Measurements from ENCODE around the gene ARHGAP15. TPM values are rescaled to one million over a fixed set of nuclear protein-coding genes. Genes with fewer than 3 reads are reported as not detected.

The ARHGAP15 gene
- total RNA-seq (100 to 1,000 TPM; 164 to 218 (median 183) TPM), polyA plus RNA-seq (100 to 1,000 TPM; 306 to 311 TPM), total RNA-seq (226 reads per million, percentile 94 among the genes with 10 or more reads in this experiment)

DNA sequence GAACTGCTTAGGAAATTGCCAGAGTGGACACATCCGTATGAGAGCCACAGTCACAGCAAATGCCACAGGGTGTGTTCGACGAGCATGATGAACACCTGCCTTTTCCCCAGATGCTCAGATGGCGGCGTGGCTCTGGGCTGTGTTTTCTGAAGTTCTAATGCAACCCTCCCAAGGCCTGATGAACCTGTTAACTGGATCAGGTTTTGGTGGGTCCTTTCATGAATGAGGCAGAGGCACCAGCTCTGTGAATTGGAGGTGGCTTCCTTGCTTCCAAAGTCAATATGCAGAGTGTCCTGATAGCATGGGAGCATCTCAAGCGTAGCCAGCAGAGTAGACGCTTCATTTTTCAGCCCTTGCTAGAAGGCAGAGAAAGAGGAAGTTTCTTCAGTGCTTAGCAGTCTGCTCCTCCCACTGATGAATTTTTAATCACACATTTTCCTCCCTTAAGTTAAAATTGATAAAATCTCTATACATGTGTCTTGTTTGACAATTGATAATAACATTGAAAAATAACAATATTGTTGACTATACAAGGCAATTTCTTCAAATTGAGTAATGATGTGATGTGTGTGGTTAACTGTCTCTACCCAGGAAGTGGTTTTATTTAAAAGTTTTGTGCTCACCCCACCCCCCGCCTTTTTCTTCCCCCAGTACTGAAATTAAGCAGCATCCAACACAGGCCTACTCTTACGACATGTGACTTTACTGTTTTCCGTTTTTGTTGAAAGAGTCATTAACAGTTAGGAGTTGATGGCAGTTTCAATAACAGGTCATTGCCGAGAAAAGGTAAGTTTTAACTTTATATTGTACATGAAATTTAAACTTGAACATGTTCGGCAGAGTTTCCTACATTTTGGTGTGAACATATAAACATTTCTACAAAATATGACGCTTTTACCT is at the start of gene ARHGAP15:
ARHGAP15 (plus strand) TSS at position 739 of the 900 bp plus-strand sequence.
- Histone ChIP-seq H3K4me1 (ENCODE audit: control insufficient read depth in 2 of 2, insufficient read depth in 2 of 2, low read length in 2 of 2) (peaks cover 46 to 52% of the 10 kb centered on the region in 2 donors), H3K27ac (ENCODE audit: low read depth, low read length) (peak within 1 kb of the TSS; percentile 84), H3K9me3 (ENCODE audit: control insufficient read depth in 2 of 3, low read length in 3 of 3) (no peaks in the 10 kb centered on the region), H3K4me3 (ENCODE audit: low read length) (peak within 1 kb of the TSS; percentile 70), H3K27me3 (ENCODE audit: control insufficient read depth in 2 of 2, insufficient read depth in 2 of 2, low read length in 2 of 2) (no peaks in the 10 kb centered on the region), H3K36me3 (ENCODE audit: control insufficient read depth in 2 of 3, insufficient read depth in 3 of 3, low read length in 3 of 3) (no peaks in the 10 kb centered on the region)
- intact Hi-C loops (cut with micrococcal nuclease) = loop anchor here (1.0 to 10.0 kb wide), 14 partner anchors 8 to 1203 kb away; a partner anchor contains a TSS
- peak; percentile 95 for ATAC-seq
- ChIA-PET CTCF (interaction anchor here (0.7 to 6.6 kb wide), 15 partner anchors 9 to 155 kb away, joined by 3 to 35 read pairs (median 4); no protein-coding TSS in a partner anchor), POLR2A (interaction anchor here (0.6 to 10.4 kb wide), 17 partner anchors 8 to 275 kb away, joined by 3 to 95 read pairs (median 6); no protein-coding TSS in a partner anchor)
- Mint-ChIP-seq H3K36me3 (peaks cover 1 to 21% (median 8%) of the 10 kb centered on the region in 5 donors), H3K4me3 (peak within 1 kb of the TSS; percentile 76 to 91 (median 82)), H3K9me3 (peaks cover 0 to 2% (median 0%) of the 10 kb centered on the region in 11 donors), H3K27ac (peak within 1 kb of the TSS in 5 of 9 donors; percentile 85 to 98 (median 98)), H3K27me3 (no peaks in the 10 kb centered on the region), H3K4me1 (peaks cover 20 to 39% (median 33%) of the 10 kb centered on the region in 7 donors)
- DNase-seq = peak; percentile 31 to 89 (median 83)

GRCh38 chr2:143081616-143082015 is 47.6 kb upstream of the ARHGAP15 start:
- no peaks in the 10 kb centered on the region for H3K27me3 ChIP-seq (ENCODE audit: control insufficient read depth in 2 of 2, insufficient read depth in 2 of 2, low read length in 2 of 2)
- peaks cover 0 to 3% (median 0%) of the 10 kb centered on the region in 11 donors for H3K9me3 Mint-ChIP-seq
- no peak overlapping the region for H3K4me3 ChIP-seq (ENCODE audit: low read length)
- CTCF ChIA-PET = no interaction called here
- no peaks in the 10 kb centered on the region for H3K36me3 ChIP-seq (ENCODE audit: control insufficient read depth in 2 of 3, insufficient read depth in 3 of 3, low read length in 3 of 3)
- no peak overlapping the region for H3K27ac ChIP-seq (ENCODE audit: low read depth, low read length)
- DNase-seq (no peak), ATAC-seq (no peak)
- no peaks in the 10 kb centered on the region for H3K27me3 Mint-ChIP-seq
- H3K27ac Mint-ChIP-seq = no peak overlapping the region
- POLR2A ChIA-PET = no interaction called here
- intact Hi-C loops (cut with micrococcal nuclease) = no loop called here
- peaks cover 0 to 10% of the 10 kb centered on the region in 2 donors for H3K4me1 ChIP-seq (ENCODE audit: control insufficient read depth in 2 of 2, insufficient read depth in 2 of 2, low read length in 2 of 2)
- no peaks in the 10 kb centered on the region for H3K9me3 ChIP-seq (ENCODE audit: control insufficient read depth in 2 of 3, low read length in 3 of 3)
- H3K36me3 Mint-ChIP-seq = no peaks in the 10 kb centered on the region
- H3K4me3 Mint-ChIP-seq = no peak overlapping the region
- peaks cover 0 to 26% (median 5%) of the 10 kb centered on the region in 7 donors for H3K4me1 Mint-ChIP-seq

DNA sequence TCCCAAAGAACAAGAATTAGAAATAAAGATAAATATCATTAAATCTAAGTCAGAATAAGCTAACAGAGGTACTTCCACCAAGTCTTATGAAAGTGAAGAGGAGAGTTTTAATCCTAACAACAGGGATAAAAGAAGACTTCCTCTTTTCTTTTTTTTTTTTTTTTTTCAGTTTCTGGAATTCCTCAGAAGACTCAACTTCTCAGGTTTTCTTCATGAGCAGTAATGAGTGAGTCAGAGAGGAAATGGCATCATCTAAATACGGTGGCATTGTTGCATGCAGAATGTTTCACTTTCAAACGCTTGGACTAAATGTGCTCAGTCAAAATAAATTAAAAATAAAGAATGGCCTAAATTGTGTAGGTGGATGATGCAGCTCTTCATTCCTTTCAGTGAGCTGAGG is 45.6 kb upstream of the ARHGAP15 start:
- no peak overlapping the region for H3K27ac Mint-ChIP-seq
- no peak overlapping the region for H3K27ac ChIP-seq (ENCODE audit: low read depth, low read length)
- H3K27me3 Mint-ChIP-seq = no peaks in the 10 kb centered on the region
- peak overlapping the region in 2 of 10 donors; percentile 23 to 38 for H3K4me3 Mint-ChIP-seq
- intact Hi-C loops (cut with micrococcal nuclease) = no loop called here
- H3K27me3 ChIP-seq (ENCODE audit: control insufficient read depth in 2 of 2, insufficient read depth in 2 of 2, low read length in 2 of 2) = no peaks in the 10 kb centered on the region
- CTCF ChIA-PET = interaction anchor here (0.6 kb wide), 2 partner anchors 137 to 1577 kb away, joined by 3 read pairs; no protein-coding TSS in a partner anchor
- H3K4me3 ChIP-seq (ENCODE audit: low read length) = no peak overlapping the region
- no peaks in the 10 kb centered on the region for H3K9me3 ChIP-seq (ENCODE audit: control insufficient read depth in 2 of 3, low read length in 3 of 3)
- POLR2A ChIA-PET = no interaction called here
- peaks cover 0 to 10% of the 10 kb centered on the region in 2 donors for H3K4me1 ChIP-seq (ENCODE audit: control insufficient read depth in 2 of 2, insufficient read depth in 2 of 2, low read length in 2 of 2)
- no peaks in the 10 kb centered on the region for H3K36me3 ChIP-seq (ENCODE audit: control insufficient read depth in 2 of 3, insufficient read depth in 3 of 3, low read length in 3 of 3)
- ATAC-seq (peak; percentile 67), DNase-seq (no peak)
- peaks cover 0 to 3% (median 0%) of the 10 kb centered on the region in 11 donors for H3K9me3 Mint-ChIP-seq
- H3K4me1 Mint-ChIP-seq = peaks cover 0 to 26% (median 5%) of the 10 kb centered on the region in 7 donors
- no peaks in the 10 kb centered on the region for H3K36me3 Mint-ChIP-seq

DNA sequence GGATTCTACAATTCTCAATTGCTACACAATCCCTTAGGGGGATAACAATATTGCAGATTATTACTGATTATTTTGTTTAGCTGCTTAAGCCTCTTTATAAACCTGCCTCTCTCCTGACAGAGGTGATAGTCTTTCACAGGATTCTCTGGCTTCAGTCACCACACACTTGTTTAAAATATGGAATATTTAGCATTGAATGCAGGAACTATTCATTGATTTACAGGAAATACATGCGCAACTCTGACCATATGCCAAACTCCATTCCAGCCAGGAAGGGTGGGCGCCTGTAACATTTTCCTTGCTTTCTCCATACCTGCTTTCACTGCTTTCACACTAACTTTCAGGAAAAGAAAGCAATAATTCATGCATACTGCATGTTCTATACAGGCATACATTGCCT is 44.8 kb upstream of the ARHGAP15 start:
- H3K4me3 ChIP-seq (ENCODE audit: low read length) = no peak overlapping the region
- no peaks in the 10 kb centered on the region for H3K27me3 Mint-ChIP-seq
- CTCF ChIA-PET = no interaction called here
- H3K27ac Mint-ChIP-seq = peak overlapping the region in 1 of 9 donors; percentile 35
- peaks cover 0 to 3% (median 0%) of the 10 kb centered on the region in 11 donors for H3K9me3 Mint-ChIP-seq
- DNase-seq (no peak), ATAC-seq (no peak)
- H3K27me3 ChIP-seq (ENCODE audit: control insufficient read depth in 2 of 2, insufficient read depth in 2 of 2, low read length in 2 of 2) = no peaks in the 10 kb centered on the region
- H3K4me1 Mint-ChIP-seq = peaks cover 0 to 26% (median 5%) of the 10 kb centered on the region in 7 donors
- H3K4me3 Mint-ChIP-seq = no peak overlapping the region
- H3K4me1 ChIP-seq (ENCODE audit: control insufficient read depth in 2 of 2, insufficient read depth in 2 of 2, low read length in 2 of 2) = peaks cover 0 to 10% of the 10 kb centered on the region in 2 donors
- POLR2A ChIA-PET = no interaction called here
- H3K36me3 Mint-ChIP-seq = no peaks in the 10 kb centered on the region
- intact Hi-C loops (cut with micrococcal nuclease) = no loop called here
- no peak overlapping the region for H3K27ac ChIP-seq (ENCODE audit: low read depth, low read length)
- no peaks in the 10 kb centered on the region for H3K9me3 ChIP-seq (ENCODE audit: control insufficient read depth in 2 of 3, low read length in 3 of 3)
- no peaks in the 10 kb centered on the region for H3K36me3 ChIP-seq (ENCODE audit: control insufficient read depth in 2 of 3, insufficient read depth in 3 of 3, low read length in 3 of 3)

GRCh38 chr2:143085125-143085784 is 44.0 kb upstream of the ARHGAP15 start:
- no peaks in the 10 kb centered on the region for H3K36me3 ChIP-seq (ENCODE audit: control insufficient read depth in 2 of 3, insufficient read depth in 3 of 3, low read length in 3 of 3)
- intact Hi-C loops (cut with micrococcal nuclease) = no loop called here
- POLR2A ChIA-PET = no interaction called here
- no peaks in the 10 kb centered on the region for H3K27me3 ChIP-seq (ENCODE audit: control insufficient read depth in 2 of 2, insufficient read depth in 2 of 2, low read length in 2 of 2)
- H3K4me3 ChIP-seq (ENCODE audit: low read length) = no peak overlapping the region
- CTCF ChIA-PET = interaction anchor here (0.6 kb wide), 1 partner anchor 170 kb away, joined by 5 read pairs; no protein-coding TSS in a partner anchor
- H3K27me3 Mint-ChIP-seq = no peaks in the 10 kb centered on the region
- DNase-seq (no peak), ATAC-seq (no peak)
- H3K9me3 ChIP-seq (ENCODE audit: control insufficient read depth in 2 of 3, low read length in 3 of 3) = no peaks in the 10 kb centered on the region
- H3K27ac ChIP-seq (ENCODE audit: low read depth, low read length) = no peak overlapping the region
- peak overlapping the region in 1 of 10 donors; percentile 2 for H3K4me3 Mint-ChIP-seq
- peaks cover 0 to 10% of the 10 kb centered on the region in 2 donors for H3K4me1 ChIP-seq (ENCODE audit: control insufficient read depth in 2 of 2, insufficient read depth in 2 of 2, low read length in 2 of 2)
- H3K36me3 Mint-ChIP-seq = no peaks in the 10 kb centered on the region
- H3K27ac Mint-ChIP-seq = peak overlapping the region in 2 of 9 donors; percentile 48 to 60
- H3K9me3 Mint-ChIP-seq = peaks cover 0 to 3% (median 0%) of the 10 kb centered on the region in 11 donors
- peaks cover 0 to 26% (median 5%) of the 10 kb centered on the region in 7 donors for H3K4me1 Mint-ChIP-seq

GRCh38 chr2:143087033-143087432 is 42.2 kb upstream of the ARHGAP15 start:
- H3K4me3 ChIP-seq (ENCODE audit: low read length) = no peak overlapping the region
- no peaks in the 10 kb centered on the region for H3K36me3 Mint-ChIP-seq
- POLR2A ChIA-PET = interaction anchor here (0.6 kb wide), 1 partner anchor 15 kb away, joined by 3 read pairs; no protein-coding TSS in a partner anchor
- intact Hi-C loops (cut with micrococcal nuclease) = no loop called here
- ATAC-seq (no peak), DNase-seq (no peak)
- H3K27ac Mint-ChIP-seq = no peak overlapping the region
- H3K27me3 ChIP-seq (ENCODE audit: control insufficient read depth in 2 of 2, insufficient read depth in 2 of 2, low read length in 2 of 2) = no peaks in the 10 kb centered on the region
- H3K4me3 Mint-ChIP-seq = no peak overlapping the region
- peaks cover 0 to under 1% (median 0%) of the 10 kb centered on the region in 11 donors for H3K9me3 Mint-ChIP-seq
- H3K9me3 ChIP-seq (ENCODE audit: control insufficient read depth in 2 of 3, low read length in 3 of 3) = no peaks in the 10 kb centered on the region
- CTCF ChIA-PET = interaction anchor here (0.5 kb wide), 1 partner anchor 53 kb away, joined by 3 read pairs; no protein-coding TSS in a partner anchor
- no peaks in the 10 kb centered on the region for H3K27me3 Mint-ChIP-seq
- no peaks in the 10 kb centered on the region for H3K36me3 ChIP-seq (ENCODE audit: control insufficient read depth in 2 of 3, insufficient read depth in 3 of 3, low read length in 3 of 3)
- H3K27ac ChIP-seq (ENCODE audit: low read depth, low read length) = no peak overlapping the region
- peaks cover 0 to 26% (median 5%) of the 10 kb centered on the region in 7 donors for H3K4me1 Mint-ChIP-seq
- peaks cover 0 to 10% of the 10 kb centered on the region in 2 donors for H3K4me1 ChIP-seq (ENCODE audit: control insufficient read depth in 2 of 2, insufficient read depth in 2 of 2, low read length in 2 of 2)

All from naive thymus-derived CD4-positive, alpha-beta T cell (primary cell).